NB4 (cell line): ENCODE results near the gene DIAPH3.

Experiments
- DNase-seq: peaks from one replicate; pipeline ENCODE4 v3.0.0; 2010; ENCODE audit warnings: low read depth
- H3K4me3 ChIP-seq: one replicate; pipeline ENCODE4 v1.5.1; 2011; ENCODE audit warnings: mild to moderate bottlenecking, low read depth, low read length, moderate library complexity
- CTCF ChIP-seq: IDR thresholded peaks from one replicate; pipeline ENCODE4 v1.5.1; 2012; ENCODE audit warnings: low read depth, low read length
- MAX ChIP-seq: IDR thresholded peaks from 2 replicates; pipeline ENCODE4 v1.6.1; 2011; ENCODE audit warnings: low read depth, low read length
- MYC ChIP-seq: IDR thresholded peaks from 2 replicates; pipeline ENCODE4 v1.6.1; 2011; ENCODE audit warnings: low read depth, low read length
- POLR2A ChIP-seq: IDR thresholded peaks from 2 replicates; pipeline ENCODE4 v1.6.1; 2011; ENCODE audit warnings: mild to moderate bottlenecking; ENCODE audit not compliant: insufficient read length; ENCODE audit errors: extremely low read depth

The DIAPH3 gene

GRCh38 chr13:60182907-60183306, 19.2 kb upstream of the DIAPH3 start:
- DNase-seq = no peak
- no peak overlapping the region for H3K4me3 ChIP-seq
- TF ChIP-seq MAX (no peak), MYC (no peak), POLR2A (no peak), CTCF (no peak)

GRCh38 chr13:60178327-60178726, 14.6 kb upstream of the DIAPH3 start:
- DNase-seq = no peak
- no peak overlapping the region for H3K4me3 ChIP-seq

DNA sequence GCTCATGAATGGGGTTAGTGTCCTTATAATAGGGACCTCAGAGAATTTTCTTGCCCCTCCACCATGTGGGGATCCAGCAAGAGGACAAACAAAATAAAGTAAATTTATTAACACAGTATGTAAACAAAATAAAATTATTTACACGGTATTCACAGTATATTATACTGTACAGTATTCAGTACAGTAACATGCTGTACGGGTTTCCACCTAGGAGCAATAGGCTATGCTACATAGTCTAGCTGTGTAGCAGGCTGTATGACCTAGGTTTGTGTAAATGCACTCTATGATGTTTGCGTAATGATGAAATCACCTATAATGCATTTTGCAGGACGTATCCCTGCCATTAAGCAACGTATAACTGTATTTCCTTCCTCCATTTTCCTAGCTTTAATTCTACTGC, 11.8 kb upstream of the DIAPH3 start:
- TF ChIP-seq MYC (no peak), CTCF (no peak), POLR2A (no peak), MAX (no peak)
- no peak for DNase-seq
- no peak overlapping the region for H3K4me3 ChIP-seq

More at GRCh38 chr13:60178327-60178726, 14.6 kb upstream of the DIAPH3 start:
- TF ChIP-seq MYC (no peak), POLR2A (no peak), CTCF (no peak), MAX (no peak)

GRCh38 chr13:60174113-60174512, 10.4 kb upstream of the DIAPH3 start:
- no peak for DNase-seq
- no peak overlapping the region for H3K4me3 ChIP-seq
- TF ChIP-seq POLR2A (no peak), MAX (no peak), MYC (no peak), CTCF (no peak)

- no peak for DNase-seq
- TF ChIP-seq CTCF (no peak), POLR2A (no peak), MAX (no peak), MYC (no peak)
These were observed 8.4 kb upstream of the DIAPH3 start for GRCh38 chr13:60172111-60172510.

DNA sequence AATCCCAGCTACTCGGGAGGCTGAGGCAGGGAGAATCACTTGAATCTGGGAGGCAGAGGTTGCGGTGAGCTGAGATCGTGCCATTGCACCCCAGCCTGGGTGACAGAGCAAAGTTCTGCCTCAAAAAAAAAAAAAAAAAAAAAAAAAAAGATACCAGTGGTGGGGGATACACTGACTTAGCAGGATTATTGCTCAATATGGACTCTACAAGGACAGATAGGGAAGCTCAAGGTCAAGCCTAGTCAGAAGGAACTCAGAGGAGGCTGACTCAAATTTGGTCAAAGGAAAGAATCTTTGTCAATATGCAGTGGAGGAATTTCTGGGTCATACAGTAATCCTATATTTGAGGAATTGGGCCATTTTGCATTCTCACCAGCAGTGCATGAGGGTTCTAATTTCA, 6.7 kb upstream of the DIAPH3 start:
- no peak overlapping the region for H3K4me3 ChIP-seq
- TF ChIP-seq CTCF = no peak
- TF ChIP-seq MAX = no peak
- no peak for TF ChIP-seq MYC
- TF ChIP-seq POLR2A = no peak
- peak; percentile 35 for DNase-seq

More at GRCh38 chr13:60172111-60172510, 8.4 kb upstream of the DIAPH3 start:
- no peak overlapping the region for H3K4me3 ChIP-seq
